Middle frontal gyrus (tissue), 1 donor: ENCODE measurements around the gene CNGA2.
"Not testable (repeated sequence)": the region's sequence is repeated elsewhere in the genome, so short reads cannot be mapped to it uniquely, and the experiment has no call there.

Source experiments
- DNase-seq: peaks from one replicate; pipeline ENCODE4 v3.0.0-alpha.2; 2015; ENCODE audit warnings: low spot score; ENCODE audit errors: extremely low spot score

The CNGA2 gene

DNA sequence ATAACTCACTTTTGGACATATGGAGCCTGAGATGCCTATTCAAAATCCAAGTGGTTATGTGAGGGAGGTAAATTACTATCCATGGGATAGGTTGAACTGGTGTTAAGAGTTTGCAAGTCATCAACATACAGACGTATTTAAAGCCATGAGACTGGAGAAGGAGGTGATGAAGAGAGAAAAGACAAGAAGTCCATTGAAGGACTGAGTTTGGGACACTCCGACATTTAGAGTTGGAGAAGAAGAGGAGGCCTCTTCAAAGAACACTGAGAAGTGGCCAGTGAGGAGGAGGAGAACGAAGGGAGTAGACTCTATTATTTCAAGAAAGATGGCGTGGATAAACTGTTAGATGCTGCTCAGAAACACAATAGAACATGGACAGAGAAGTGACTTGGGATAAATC is at the start of gene CNGA2:
Gene CNGA2, plus strand, starts transcription at position 301 of the 400 bp plus-strand sequence. CDS start 3,738 bp downstream, outside the sequence.
- DNase-seq = no peak

- no peak for DNase-seq
Measured at GRCh38 chrX:151687635-151688034, 46.9 kb upstream of the CNGA2 start.

GRCh38 chrX:151688695-151689094 is 45.9 kb upstream of the CNGA2 start:
- no peak for DNase-seq

DNA sequence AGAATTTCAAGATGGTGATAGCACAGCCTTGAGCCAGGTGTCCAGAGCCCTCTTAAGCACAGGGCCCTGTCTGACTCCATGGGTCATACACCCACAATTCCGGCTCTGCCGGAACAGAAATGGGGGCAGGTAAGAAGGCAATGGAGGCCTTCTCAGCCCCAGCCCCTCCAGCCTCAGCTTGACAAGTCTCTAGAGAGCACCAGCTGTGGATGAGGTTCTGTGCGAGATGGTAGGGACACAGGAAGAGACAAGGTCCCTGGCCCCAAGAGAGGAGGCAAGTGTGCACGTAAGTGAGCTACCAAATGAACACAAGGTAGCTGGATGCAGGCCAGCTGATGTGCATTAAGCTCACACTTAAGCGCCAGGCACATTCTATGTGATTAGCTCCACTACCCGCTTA is 41.7 kb upstream of the CNGA2 start:
- DNase-seq = no peak

DNA sequence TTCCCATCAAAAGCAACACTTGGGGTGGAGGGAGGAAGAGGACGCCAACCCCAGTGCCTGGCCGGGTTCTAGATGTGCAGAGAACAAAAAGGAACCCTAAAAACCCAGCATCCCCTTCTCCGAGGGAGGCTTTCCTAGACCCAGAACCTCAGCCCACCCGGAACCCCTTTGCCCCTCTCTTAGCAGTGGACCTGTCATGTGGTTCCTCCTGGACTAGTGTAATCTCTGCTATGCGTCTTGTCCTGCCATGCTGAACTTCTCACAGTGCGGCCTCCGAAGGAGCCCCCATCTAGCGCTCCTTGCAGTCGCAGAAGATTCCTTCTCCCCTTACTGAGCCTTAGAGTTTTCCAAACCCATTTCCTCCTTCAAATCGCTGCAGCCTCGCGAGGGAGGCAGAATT is 40.4 kb upstream of the CNGA2 start:
- no peak for DNase-seq

- no peak for DNase-seq
Measured at GRCh38 chrX:151694661-151695582, 39.6 kb upstream of the CNGA2 start, which contains the start of gene PRRG3. Gene PRRG3 (plus strand): TSS chrX:151695458. CDS start chrX:151698815, 3,357 bp downstream.

- DNase-seq = no peak
Measured at GRCh38 chrX:151695583-151696340, 38.8 kb upstream of the CNGA2 start.

GRCh38 chrX:151697082-151697481 is 37.5 kb upstream of the CNGA2 start:
- not testable (repeated sequence) for DNase-seq

DNA sequence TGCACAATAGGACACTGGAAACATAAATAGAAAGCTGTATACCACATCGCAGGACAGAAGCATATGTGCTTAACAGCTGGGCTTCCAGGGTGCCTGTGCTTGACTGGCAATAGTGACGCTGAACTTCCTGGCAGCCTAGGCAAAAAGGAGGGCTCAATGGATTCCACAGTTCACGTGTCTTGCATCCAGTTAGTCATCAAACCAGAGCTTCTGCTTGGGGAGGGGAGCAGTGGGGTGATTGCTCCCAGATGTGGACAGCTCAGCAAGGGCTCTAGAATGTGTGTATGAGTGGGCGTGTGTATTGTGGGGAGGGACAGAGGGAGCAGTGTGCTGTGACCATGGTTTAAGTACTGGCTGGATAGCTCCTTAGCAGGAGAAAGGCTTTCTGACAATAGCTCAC is 37.0 kb upstream of the CNGA2 start:
- no peak for DNase-seq

DNA sequence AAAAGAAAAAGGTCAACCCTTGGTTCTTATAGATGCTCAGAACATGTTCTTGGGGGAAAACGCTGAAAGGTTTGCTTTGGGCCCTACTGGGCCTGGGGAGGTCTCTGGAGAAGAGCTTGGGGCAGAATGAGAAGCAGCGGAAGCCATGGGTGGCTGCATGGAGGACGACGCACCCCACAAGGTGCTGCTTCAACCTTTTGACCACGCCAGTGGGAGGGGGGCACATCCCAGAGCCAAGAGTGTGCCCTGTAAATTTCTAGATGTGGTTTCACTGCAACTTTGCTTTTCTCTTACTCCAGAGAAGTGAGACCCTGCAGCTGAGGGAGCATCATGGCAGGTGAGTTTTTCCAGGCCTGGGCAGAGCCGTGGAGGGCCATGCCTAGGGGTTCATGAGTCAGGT is 36.1 kb upstream of the CNGA2 start:
- no peak for DNase-seq

GRCh38 chrX:151699746-151700145 is 34.8 kb upstream of the CNGA2 start:
- no peak for DNase-seq

- DNase-seq = no peak
Measured at GRCh38 chrX:151700581-151700980, 34.0 kb upstream of the CNGA2 start.

GRCh38 chrX:151701071-151701470 is 33.5 kb upstream of the CNGA2 start:
- no peak for DNase-seq

DNA sequence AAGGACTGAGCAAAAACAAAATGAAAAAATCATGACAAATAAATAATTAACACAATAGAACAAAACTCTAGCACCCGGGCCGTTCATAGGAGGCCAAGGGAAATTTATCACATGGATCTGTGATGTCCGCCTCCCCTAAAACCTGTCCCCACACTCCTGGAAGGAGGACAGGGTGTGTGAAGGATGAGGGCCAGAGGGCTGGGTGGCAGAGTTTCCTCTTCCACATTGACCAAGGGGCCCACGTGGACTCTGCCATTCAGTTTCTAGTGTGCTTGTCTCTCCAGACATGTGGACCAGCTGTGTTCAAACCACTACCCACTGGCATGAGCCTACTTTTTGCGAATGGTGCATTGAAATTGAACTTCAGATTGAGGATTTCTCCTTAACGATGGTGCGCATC is 33.0 kb upstream of the CNGA2 start:
- DNase-seq = no peak

DNA sequence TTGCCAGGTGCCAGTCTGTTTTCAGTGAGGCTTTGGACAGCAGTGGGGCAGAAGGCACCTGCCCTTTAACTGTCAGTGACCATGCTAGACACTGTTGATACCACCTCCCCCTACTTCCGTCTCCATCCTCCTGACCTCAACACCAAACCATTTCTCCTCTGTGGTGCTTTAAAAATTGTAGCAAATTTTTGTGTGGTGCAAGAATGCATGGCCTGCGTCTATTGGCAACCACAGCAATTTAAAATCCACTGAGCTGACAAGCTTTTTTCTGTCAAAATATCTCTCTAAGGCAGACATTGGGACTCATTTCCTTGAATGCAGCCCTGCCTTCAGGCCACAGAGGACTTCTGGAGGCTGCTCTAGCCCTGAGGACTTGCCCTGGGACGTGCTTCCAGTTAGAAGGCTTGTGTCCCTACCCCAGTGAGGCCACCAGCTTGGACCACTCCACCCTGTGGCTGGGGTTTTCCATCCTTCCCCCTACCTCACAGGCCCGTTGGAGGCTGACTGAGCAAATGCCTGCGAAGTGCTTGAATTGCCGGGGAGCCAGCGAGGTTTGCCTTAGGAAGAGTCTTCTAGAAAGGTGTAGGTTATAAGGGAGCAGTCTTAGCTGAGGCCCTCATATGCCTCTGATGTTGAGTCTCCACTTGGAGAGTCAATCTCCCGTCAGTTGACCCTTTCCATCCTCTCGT is 32.4 kb upstream of the CNGA2 start:
- DNase-seq = no peak

DNA sequence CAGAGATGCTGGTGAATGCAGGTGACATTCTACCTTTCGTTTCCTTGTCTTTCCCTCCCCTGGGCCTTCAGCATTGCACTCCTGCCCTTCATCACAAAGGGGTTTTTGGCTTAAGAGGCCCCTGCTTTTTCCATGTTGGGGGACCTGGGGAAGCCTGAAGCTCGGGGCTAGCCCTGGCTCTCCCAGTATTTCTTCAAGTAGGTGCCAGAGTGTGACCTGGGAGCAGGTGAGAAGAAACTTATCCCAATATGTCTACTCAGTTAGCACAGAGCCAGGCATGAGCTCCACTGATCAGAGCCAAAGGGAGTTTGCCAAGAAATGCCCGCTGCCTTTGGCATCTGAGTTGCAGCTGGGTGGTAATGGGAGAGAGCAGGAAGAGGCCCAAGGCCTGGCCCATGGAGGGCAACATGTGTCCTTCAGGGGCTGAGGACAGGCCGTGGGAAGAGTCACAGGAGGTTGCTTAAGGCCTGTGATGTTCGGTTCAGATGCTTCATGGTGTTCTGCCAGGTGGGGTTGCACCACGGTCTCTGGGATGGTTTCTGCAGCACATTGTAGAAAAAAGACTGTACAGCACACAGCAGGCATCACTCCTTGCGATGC is 31.7 kb upstream of the CNGA2 start:
- no peak for DNase-seq

- no peak for DNase-seq
Measured at GRCh38 chrX:151703487-151703886, 31.1 kb upstream of the CNGA2 start.

DNA sequence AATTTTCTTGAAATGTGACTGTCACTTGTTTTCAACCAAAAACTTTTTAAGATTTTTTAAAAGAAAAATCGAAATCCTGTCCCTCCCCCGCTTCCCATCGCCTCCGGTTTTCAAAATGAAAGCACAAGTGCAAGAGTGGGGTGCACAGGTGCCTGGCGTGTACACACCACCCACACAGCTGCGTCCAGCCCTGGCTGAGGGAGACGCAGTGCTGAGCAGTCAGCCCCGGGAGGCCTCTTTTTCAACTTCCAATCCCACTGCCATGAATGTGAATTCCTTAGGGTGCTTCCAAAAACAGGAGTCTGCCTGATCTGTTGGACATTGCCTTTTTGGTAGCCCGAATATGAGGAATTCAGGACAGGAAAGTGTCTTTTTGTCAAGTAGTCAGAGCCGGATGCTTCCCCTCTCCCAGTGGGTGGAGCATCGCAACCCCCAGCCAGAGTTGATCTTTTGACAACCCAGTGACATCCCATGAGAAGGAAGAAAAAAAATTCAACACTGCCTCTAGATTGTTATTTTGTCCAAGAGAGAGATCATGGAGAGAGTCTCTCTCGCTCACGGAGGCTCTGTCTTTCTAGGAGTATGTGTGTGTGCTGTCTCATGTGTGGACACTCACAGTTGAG is 30.4 kb upstream of the CNGA2 start:
- DNase-seq = no peak

DNA sequence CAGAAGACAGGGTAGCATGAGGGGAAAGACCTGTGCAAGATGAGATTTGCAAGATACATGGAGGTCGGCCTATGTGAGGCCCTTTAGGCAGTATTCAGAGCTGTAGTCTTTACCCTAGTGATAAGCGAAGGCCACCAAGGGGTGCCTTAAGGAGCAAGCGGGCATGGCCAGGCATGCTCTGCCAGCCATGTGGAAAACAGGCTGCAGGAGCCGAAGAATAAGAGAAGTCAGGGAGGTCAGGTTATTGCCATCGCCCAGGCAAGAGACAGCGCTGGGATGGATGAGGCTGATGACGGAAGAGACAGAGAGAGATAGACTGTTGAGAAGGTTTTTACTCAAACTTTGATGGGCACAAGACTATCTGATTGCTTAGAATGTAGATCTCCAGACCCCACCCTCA is 25.7 kb upstream of the CNGA2 start:
- no peak for DNase-seq

- DNase-seq = no peak
Measured at GRCh38 chrX:151710457-151710856, 24.1 kb upstream of the CNGA2 start.

GRCh38 chrX:151711154-151711553 is 23.4 kb upstream of the CNGA2 start:
- no peak for DNase-seq
